ENCODE data around the gene RNF26. TPM values are rescaled to one million over a fixed set of nuclear protein-coding genes. Genes with fewer than 3 reads are reported as not detected.

RNF26 gene
- total and polyA plus RNA-seq, 10 of the 15 experiments (the other 5 are each of a cell fraction or from before 2014, with no cell fraction given): 2.8 to 54.5 (median 17.7) TPM

GRCh38 chr11:119320776-119321524, 13.4 kb upstream of the RNF26 start (continued):
- TF ChIP-seq CEBPZ (IDR thresholded peaks at IDR 0.05; ENCODE audit: low read depth, low read length): no peak
- TF ChIP-seq SIX5 (IDR thresholded peaks at IDR 0.05; ENCODE audit: low read depth, low read length, severe bottlenecking): no peak
- TF ChIP-seq SIN3A (IDR thresholded peaks at IDR 0.05; ENCODE audit: low read depth, low read length): 0 out of 2 replicates have a peak, but pooled peaks have one; percentile 41
- no peak for TF ChIP-seq MEF2A (IDR thresholded peaks at IDR 0.05; ENCODE audit: insufficient read depth, low read depth, low read length)
- no peak for TF ChIP-seq MTA3 (IDR thresholded peaks at IDR 0.05; ENCODE audit: borderline replicate concordance, low read length)
- no peak for TF ChIP-seq SUPT20H (IDR thresholded peaks at IDR 0.05; ENCODE audit: borderline replicate concordance, control insufficient read depth, low read depth, low read length)
- TF ChIP-seq CHD2 (IDR thresholded peaks at IDR 0.05; ENCODE audit: borderline replicate concordance, low read depth, low read length): no peak
- no peak for TF ChIP-seq MXI1 (IDR thresholded peaks at IDR 0.05; ENCODE audit: low read depth, low read length)
- no peak for TF ChIP-seq LARP7 (IDR thresholded peaks at IDR 0.05)
- no peak for TF ChIP-seq BRCA1 (IDR thresholded peaks at IDR 0.05; ENCODE audit: low read depth, low read length)
- no peak for TF ChIP-seq CBX5 (IDR thresholded peaks at IDR 0.05; ENCODE audit: low read depth)
- no peak for TF ChIP-seq MEF2B (IDR thresholded peaks at IDR 0.05; ENCODE audit: partially characterized antibody, poor library complexity, severe bottlenecking)
- TF ChIP-seq, protein P1, sequence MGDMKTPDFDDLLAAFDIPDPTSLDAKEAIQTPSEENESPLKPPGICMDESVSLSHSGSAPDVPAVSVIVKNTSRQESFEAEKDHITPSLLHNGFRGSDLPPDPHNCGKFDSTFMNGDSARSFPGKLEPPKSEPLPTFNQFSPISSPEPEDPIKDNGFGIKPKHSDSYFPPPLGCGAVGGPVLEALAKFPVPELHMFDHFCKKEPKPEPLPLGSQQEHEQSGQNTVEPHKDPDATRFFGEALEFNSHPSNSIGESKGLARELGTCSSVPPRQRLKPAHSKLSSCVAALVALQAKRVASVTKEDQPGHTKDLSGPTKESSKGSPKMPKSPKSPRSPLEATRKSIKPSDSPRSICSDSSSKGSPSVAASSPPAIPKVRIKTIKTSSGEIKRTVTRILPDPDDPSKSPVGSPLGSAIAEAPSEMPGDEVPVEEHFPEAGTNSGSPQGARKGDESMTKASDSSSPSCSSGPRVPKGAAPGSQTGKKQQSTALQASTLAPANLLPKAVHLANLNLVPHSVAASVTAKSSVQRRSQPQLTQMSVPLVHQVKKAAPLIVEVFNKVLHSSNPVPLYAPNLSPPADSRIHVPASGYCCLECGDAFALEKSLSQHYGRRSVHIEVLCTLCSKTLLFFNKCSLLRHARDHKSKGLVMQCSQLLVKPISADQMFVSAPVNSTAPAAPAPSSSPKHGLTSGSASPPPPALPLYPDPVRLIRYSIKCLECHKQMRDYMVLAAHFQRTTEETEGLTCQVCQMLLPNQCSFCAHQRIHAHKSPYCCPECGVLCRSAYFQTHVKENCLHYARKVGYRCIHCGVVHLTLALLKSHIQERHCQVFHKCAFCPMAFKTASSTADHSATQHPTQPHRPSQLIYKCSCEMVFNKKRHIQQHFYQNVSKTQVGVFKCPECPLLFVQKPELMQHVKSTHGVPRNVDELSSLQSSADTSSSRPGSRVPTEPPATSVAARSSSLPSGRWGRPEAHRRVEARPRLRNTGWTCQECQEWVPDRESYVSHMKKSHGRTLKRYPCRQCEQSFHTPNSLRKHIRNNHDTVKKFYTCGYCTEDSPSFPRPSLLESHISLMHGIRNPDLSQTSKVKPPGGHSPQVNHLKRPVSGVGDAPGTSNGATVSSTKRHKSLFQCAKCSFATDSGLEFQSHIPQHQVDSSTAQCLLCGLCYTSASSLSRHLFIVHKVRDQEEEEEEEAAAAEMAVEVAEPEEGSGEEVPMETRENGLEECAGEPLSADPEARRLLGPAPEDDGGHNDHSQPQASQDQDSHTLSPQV (IDR thresholded peaks at IDR 0.05): no peak
- TF ChIP-seq CBFB (IDR thresholded peaks at IDR 0.05; ENCODE audit: low read depth): no peak
- no peak for TF ChIP-seq SP1 (IDR thresholded peaks at IDR 0.05; ENCODE audit: low read depth, low read length)
- TF ChIP-seq HDAC6 (IDR thresholded peaks at IDR 0.05; ENCODE audit: unreplicated experiment): peak; percentile 76
- no peak for TF ChIP-seq RAD21 (IDR thresholded peaks at IDR 0.05; ENCODE audit: insufficient read depth, low read depth, low read length)
- TF ChIP-seq TAF1 (IDR thresholded peaks at IDR 0.05; ENCODE audit: borderline replicate concordance, low read depth, low read length): peak; percentile 66; the same call in 1 of the 2 replicates
- TF ChIP-seq, protein P2, sequence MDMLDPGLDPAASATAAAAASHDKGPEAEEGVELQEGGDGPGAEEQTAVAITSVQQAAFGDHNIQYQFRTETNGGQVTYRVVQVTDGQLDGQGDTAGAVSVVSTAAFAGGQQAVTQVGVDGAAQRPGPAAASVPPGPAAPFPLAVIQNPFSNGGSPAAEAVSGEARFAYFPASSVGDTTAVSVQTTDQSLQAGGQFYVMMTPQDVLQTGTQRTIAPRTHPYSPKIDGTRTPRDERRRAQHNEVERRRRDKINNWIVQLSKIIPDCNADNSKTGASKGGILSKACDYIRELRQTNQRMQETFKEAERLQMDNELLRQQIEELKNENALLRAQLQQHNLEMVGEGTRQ (IDR thresholded peaks at IDR 0.05; ENCODE audit: borderline replicate concordance, low read depth, low read length): no peak
- no peak for TF ChIP-seq ZNF274 (IDR thresholded peaks at IDR 0.05; ENCODE audit: insufficient read depth, insufficient read length)
- TF ChIP-seq NFIC (IDR thresholded peaks at IDR 0.05; ENCODE audit: low read depth, low read length): no peak
- TF ChIP-seq BMI1 (IDR thresholded peaks at IDR 0.05; ENCODE audit: borderline replicate concordance): no peak
- no peak; the same call in 1 of the 2 replicates for TF ChIP-seq NBN (IDR thresholded peaks at IDR 0.05)
- peak; percentile 30; the same call in 1 of the 2 replicates for TF ChIP-seq RUNX3 (IDR thresholded peaks at IDR 0.05; ENCODE audit: low read length)
